Endodermal cell (in vitro differentiated cells): ENCODE measurements around the gene C16orf82. TPM values are rescaled to one million over a fixed set of nuclear protein-coding genes. Genes with fewer than 3 reads are reported as not detected.

Experiments used
- DNase-seq: peaks from one replicate; pipeline ENCODE4 v3.0.0-alpha.2; 2017
- H3K27ac ChIP-seq: 2 replicates; pipeline ENCODE4 v1.5.1; 2013; ENCODE audit warnings: mild to moderate bottlenecking, low read depth, low read length, moderate library complexity
- H3K27me3 ChIP-seq: 2 replicates; pipeline ENCODE4 v1.6.1; 2013; ENCODE audit warnings: mild to moderate bottlenecking, low read length, moderate library complexity; ENCODE audit not compliant: insufficient read depth, control insufficient read depth, poor library complexity, severe bottlenecking
- H3K36me3 ChIP-seq: 2 replicates; pipeline ENCODE4 v1.7.0; 2013; ENCODE audit warnings: mild to moderate bottlenecking, low read length, moderate library complexity; ENCODE audit not compliant: control insufficient read depth, insufficient read depth
- H3K4me1 ChIP-seq: one replicate; pipeline ENCODE4 v1.7.0; 2013; ENCODE audit warnings: low read length; ENCODE audit not compliant: control insufficient read depth, insufficient read depth
- H3K4me3 ChIP-seq: 2 replicates; pipeline ENCODE4 v1.5.1; 2013; ENCODE audit warnings: mild to moderate bottlenecking, low read length, moderate library complexity
- H3K9ac ChIP-seq: 2 replicates; pipeline ENCODE4 v1.6.1; 2013; ENCODE audit warnings: mild to moderate bottlenecking, low read length, moderate library complexity; ENCODE audit not compliant: poor library complexity, severe bottlenecking; ENCODE audit errors: extremely low read depth
- H3K9me3 ChIP-seq: 2 replicates; pipeline ENCODE4 v1.6.1; 2013; ENCODE audit warnings: mild to moderate bottlenecking, low read length, moderate library complexity; ENCODE audit not compliant: control insufficient read depth
- H3K27ac Mint-ChIP-seq: 2 replicates; pipeline ENCODE4 v1.8.0; 2020; ENCODE audit warnings: mixed read lengths
- H3K27me3 Mint-ChIP-seq: 2 replicates; pipeline ENCODE4 v1.8.0; 2021; ENCODE audit warnings: mild to moderate bottlenecking, mixed read lengths; ENCODE audit not compliant: insufficient read depth
- H3K36me3 Mint-ChIP-seq: 2 replicates; pipeline ENCODE4 v1.8.0; 2020; ENCODE audit warnings: low read depth, mixed read lengths
- H3K4me1 Mint-ChIP-seq: 2 replicates; pipeline ENCODE4 v1.8.0; 2020; ENCODE audit warnings: mixed read lengths
- H3K4me3 Mint-ChIP-seq: 2 replicates; pipeline ENCODE4 v1.8.0; 2020; ENCODE audit warnings: mild to moderate bottlenecking, moderate library complexity, mixed read lengths
- H3K9me3 Mint-ChIP-seq: 2 replicates; pipeline ENCODE4 v1.8.0; 2020; ENCODE audit warnings: mild to moderate bottlenecking, mixed read lengths
- WGBS, 2 experiments: methylation state at CpG; one replicate each; pipeline versions ENCODE4 v1.1.5 to v1.1.7; 2013; ENCODE audit warnings: missing lambda C conversion rate in 2 of 2, mixed read lengths in 1 of 2; ENCODE audit not compliant: insufficient coverage in 1 of 2, insufficient read length in 1 of 2; 5-methylcytosine and 5-hydroxymethylcytosine counted together
- total RNA-seq, 2 donors: library from RNA; stranded (reverse); fragmentation: NEBNext Ultra II Directional in 1 of 2; extraction: Animal tissue kit (Norgen Biotek cat#: 25700) in 1 of 2; gene quantifications; 2 replicates in 1 of 2; 3 replicates in 1 of 2; pipeline ENCODE4 v1.2.1, GENCODE V29; 2021
- TF ChIP-seq, protein P1 (sequence below): fragments of 200-600 bp; sonication (generic); conservative IDR thresholded peaks from 2 replicates; pipeline ENCODE4 v1.5.0; 2021; ENCODE audit warnings: antibody characterized with exemption, mild to moderate bottlenecking

The C16orf82 gene
- total RNA-seq, 2 donors from 2014 or later, result not detected

DNA sequence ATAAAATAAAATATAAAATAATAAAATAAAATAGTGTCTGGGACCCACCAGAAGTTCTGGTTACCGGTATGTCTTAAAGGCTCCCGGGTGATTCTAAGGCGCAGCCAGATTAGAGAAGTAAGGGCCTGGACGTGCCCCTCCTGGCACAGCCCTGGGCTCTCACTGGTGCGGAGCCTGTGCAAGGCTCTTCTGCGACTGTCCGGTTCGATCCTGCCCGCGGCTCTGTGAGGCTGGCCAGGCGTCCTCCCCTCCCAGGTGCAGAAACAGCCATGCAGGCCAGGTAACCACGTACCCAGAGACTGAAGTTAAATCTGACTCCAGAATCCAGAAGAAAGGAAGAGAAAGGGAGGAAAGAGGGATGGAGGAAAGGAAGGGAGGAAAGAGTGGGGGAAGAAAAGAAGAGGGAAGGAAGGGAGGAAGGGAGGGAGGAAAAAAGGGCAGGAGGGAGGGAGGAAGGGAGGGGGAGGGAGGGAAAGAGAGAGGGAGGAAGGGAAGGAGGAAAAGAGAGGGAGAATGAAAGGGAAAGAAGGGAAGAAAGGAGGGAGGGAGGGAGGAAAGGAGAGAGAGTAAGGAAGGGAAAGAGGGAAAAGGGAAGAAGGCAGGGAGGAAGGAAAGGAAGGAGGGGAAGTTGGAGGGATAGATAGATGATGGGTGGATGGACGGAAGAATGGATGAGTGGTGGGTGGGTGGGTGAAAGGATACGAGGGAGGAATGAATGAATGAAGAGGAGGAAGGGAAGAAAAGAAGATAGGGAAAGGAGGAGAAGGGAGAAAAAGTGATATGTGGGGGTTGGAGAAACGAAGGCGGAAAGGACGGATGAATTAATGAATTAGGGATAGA is 42.3 kb downstream of the C16orf82 start:
- Histone ChIP-seq H3K4me1 (no peaks in the 10 kb centered on the region), H3K4me3 (no peak overlapping the region), H3K9me3 (no peaks in the 10 kb centered on the region), H3K36me3 (no peaks in the 10 kb centered on the region), H3K27ac (no peak overlapping the region), H3K9ac (no peak overlapping the region), H3K27me3 (peaks cover 8% of the 10 kb centered on the region)
- WGBS, 2 experiments, result 75 to 88% methylated on average over 14 to 17 of the region's 17 CpGs
- H3K4me3 Mint-ChIP-seq, result peak overlapping the region; percentile 59
- H3K27ac Mint-ChIP-seq, result no peak overlapping the region
- H3K9me3 Mint-ChIP-seq, result no peaks in the 10 kb centered on the region
- TF ChIP-seq, protein P1, sequence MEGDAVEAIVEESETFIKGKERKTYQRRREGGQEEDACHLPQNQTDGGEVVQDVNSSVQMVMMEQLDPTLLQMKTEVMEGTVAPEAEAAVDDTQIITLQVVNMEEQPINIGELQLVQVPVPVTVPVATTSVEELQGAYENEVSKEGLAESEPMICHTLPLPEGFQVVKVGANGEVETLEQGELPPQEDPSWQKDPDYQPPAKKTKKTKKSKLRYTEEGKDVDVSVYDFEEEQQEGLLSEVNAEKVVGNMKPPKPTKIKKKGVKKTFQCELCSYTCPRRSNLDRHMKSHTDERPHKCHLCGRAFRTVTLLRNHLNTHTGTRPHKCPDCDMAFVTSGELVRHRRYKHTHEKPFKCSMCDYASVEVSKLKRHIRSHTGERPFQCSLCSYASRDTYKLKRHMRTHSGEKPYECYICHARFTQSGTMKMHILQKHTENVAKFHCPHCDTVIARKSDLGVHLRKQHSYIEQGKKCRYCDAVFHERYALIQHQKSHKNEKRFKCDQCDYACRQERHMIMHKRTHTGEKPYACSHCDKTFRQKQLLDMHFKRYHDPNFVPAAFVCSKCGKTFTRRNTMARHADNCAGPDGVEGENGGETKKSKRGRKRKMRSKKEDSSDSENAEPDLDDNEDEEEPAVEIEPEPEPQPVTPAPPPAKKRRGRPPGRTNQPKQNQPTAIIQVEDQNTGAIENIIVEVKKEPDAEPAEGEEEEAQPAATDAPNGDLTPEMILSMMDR, result no peak
- peaks cover 32% of the 10 kb centered on the region for H3K27me3 Mint-ChIP-seq
- no peaks in the 10 kb centered on the region for H3K36me3 Mint-ChIP-seq
- peak; percentile 29 for DNase-seq
- no peaks in the 10 kb centered on the region for H3K4me1 Mint-ChIP-seq

DNA sequence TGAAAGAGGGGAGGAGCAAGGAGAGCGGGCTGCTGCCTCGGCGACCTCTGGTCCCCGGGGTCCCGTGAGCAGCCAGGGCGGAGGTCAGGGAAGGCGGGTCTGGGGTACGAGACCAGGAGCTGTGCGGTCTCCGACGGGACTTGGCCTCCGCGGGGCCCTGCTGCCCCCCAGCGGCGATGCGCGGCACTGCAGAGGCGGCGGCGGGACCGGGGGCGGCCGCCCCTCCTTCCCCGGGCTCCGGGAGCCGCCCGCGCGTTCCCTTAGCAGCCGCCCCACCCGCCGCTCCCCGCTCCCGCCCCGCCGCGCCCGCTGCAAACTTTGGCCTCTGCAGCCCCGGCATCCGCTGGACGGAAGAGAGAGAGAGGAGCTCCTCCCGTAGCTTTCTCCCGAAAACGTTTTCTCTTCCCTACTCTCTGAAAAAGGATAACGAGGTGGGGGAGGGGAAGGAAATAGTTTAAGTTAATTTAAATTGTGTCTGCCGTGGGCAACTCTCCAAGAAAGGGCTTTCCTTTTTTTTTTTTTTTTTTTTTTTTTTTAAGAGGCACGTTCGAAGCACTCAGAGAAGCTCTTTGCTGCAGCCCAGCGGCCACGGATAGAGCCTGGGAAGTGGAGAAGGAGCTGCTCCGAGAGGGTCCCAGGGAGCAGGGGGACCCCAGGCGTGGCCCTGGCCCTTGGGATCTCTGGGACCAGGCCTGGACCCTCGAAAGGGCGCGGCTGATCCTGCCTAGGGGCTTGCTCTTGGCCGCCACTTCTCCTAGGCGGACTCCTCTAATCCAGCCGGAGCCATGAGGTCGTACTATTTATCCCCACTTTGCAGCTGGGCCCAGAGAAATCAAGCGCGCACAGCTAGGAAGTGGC is 43.2 kb downstream of the C16orf82 start:
- peak overlapping the region; percentile 71 for H3K4me3 ChIP-seq
- H3K36me3 ChIP-seq, result no peaks in the 10 kb centered on the region
- H3K9me3 ChIP-seq, result no peaks in the 10 kb centered on the region
- DNase-seq, result peak; percentile 96
- peaks cover 8% of the 10 kb centered on the region for H3K27me3 ChIP-seq
- H3K9ac ChIP-seq, result no peak overlapping the region
- Mint-ChIP-seq H3K4me1 (no peaks in the 10 kb centered on the region), H3K9me3 (no peaks in the 10 kb centered on the region), H3K27me3 (peaks cover 35% of the 10 kb centered on the region), H3K4me3 (peak overlapping the region; percentile 59), H3K27ac (no peak overlapping the region), H3K36me3 (no peaks in the 10 kb centered on the region)
- TF ChIP-seq, protein P1, result peak; percentile 97
- H3K27ac ChIP-seq, result no peak overlapping the region
- H3K4me1 ChIP-seq, result no peaks in the 10 kb centered on the region
- WGBS, 2 experiments, result 9 to 33% methylated on average over 11 to 56 of the region's 61 CpGs

GRCh38 chr16:27110524-27110896 is 43.8 kb downstream of the C16orf82 start:
- TF ChIP-seq, protein P1, result no peak
- Histone ChIP-seq H3K27ac (no peak overlapping the region), H3K36me3 (no peaks in the 10 kb centered on the region), H3K4me3 (no peak overlapping the region), H3K9me3 (no peaks in the 10 kb centered on the region), H3K4me1 (no peaks in the 10 kb centered on the region), H3K9ac (no peak overlapping the region), H3K27me3 (peaks cover 8% of the 10 kb centered on the region)
- peaks cover 38% of the 10 kb centered on the region for H3K27me3 Mint-ChIP-seq
- H3K4me1 Mint-ChIP-seq, result no peaks in the 10 kb centered on the region
- no peak overlapping the region for H3K4me3 Mint-ChIP-seq
- no peaks in the 10 kb centered on the region for H3K36me3 Mint-ChIP-seq
- 69 to 91% methylated on average over 4 to 7 of the region's 7 CpGs for WGBS, 2 experiments
- no peaks in the 10 kb centered on the region for H3K9me3 Mint-ChIP-seq
- H3K27ac Mint-ChIP-seq, result no peak overlapping the region
- no peak for DNase-seq
